Measurements from ENCODE around the gene ERC1. TPM values are rescaled to one million over a fixed set of nuclear protein-coding genes. Genes with fewer than 3 reads are reported as not detected.
"Not testable (repeated sequence)": the region's sequence is repeated elsewhere in the genome, so short reads cannot be mapped to it uniquely, and the experiment has no call there.

The ERC1 gene
- total RNA-seq, 1 donor from 2014 or later, result 43.0 TPM

DNA sequence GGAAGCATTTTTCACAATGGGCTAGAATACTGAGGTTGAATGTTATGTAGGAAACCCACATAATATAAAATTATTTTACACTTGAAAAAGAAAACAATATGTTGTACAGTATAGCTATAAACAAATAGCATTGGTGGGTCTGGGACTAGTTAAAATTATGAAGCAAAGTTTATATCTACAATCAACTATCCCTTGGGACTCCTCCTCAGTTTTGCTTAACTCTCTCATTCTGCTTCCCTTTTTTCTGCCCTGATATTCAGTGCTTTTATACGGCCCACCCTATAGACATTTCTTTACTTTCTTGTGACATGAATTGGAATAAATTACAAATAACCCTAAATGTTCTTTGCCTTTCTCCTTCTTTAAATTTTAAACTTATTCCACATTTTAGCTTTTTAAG lies 302.9 kb downstream of the ERC1 start:
- DNase-seq, result no peak
- ATAC-seq, result no peak
- intact Hi-C loops (cut with micrococcal nuclease), result no loop called here

DNA sequence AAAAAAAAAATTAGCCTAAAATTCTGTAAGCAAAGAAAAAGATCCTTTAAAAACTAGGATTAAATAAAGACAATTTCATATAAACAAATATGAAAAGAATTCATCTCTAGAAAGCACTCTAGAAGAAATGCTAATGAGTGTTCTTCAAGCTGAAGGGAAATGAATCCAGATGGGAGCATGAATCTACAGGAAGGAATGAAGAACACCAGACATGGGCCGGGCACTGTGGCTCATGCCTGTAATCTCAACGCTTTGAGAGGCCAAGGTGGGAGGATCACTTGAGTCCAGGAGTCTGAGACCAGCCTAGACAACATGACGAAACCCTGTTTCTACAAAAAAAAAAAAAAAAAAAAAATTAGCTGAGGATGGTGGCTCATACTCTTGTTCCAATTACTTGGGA lies 306.2 kb downstream of the ERC1 start:
- DNase-seq (no peak), ATAC-seq (no peak)
- intact Hi-C loops (cut with micrococcal nuclease), result no loop called here

DNA sequence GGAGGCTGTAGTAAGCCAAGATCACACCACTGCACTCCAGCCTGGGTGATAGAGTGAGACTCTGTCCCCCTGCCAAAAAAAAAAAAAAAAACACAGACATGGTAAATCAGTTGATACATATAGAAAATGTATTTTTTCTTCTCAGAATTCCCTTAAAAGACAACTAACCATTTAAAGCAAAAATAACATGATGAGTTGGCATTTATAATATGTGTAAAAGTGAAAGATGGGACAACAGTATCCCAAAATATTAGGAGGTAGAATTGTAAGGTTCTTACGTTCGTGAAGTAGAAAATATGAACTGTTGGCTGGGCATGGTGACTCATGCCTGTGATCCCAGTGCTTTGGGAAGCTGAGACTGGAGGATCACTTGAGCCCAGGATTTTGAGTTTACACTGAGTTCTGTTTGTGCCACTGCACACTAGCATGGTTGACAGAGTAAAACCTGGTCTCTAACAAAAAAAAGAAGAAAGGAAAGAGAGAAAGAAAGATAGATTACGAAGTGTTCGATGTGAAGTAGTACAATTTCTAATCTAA lies 306.7 kb downstream of the ERC1 start:
- no peak for DNase-seq
- intact Hi-C loops (cut with micrococcal nuclease), result no loop called here
- ATAC-seq, result no peak

DNA sequence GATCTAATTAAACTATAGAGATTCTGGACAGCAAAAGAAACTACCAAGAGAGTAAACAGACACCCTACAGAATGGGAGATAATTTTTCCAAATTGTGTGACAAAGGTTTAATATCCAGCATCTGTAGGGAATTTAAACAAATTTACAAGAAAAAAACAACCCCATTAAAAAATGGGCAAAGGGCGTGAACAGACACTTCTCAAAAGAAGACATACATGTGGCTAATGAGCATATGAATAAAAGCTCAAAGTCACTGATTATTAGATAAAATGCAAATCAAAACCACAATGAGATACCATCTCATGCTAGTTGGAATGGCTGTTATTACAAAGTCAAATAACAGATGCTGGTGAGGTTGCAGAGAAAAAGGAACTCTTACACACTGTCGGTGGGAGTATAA lies 309.4 kb downstream of the ERC1 start:
- DNase-seq, result no peak
- intact Hi-C loops (cut with micrococcal nuclease), result no loop called here
- ATAC-seq, result no peak

GRCh38 chr12:1302201-1302870 lies 311.3 kb downstream of the ERC1 start:
- intact Hi-C loops (cut with micrococcal nuclease), result no loop called here
- ATAC-seq (no peak), DNase-seq (no peak)

DNA sequence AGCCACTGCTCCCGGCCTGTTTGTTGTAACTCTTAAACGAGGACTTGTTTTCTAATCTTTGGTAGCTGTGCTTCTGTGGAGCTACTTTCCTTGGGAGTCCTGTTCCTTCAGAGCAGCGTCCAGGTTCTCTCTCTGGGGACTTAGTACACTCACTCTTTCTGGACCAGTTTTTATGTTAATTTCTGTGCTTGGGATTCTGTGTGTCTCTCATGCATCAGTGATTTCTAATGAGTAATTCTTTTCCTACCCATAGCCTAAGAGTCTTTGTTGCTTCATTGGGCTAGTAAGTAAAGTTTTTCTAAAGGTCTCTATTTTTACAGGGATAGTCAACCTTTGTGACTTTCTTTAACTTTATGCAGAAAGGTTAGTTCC lies 314.0 kb downstream of the ERC1 start:
- DNase-seq (no peak), ATAC-seq (peak; percentile 69)
- intact Hi-C loops (cut with micrococcal nuclease), result no loop called here

DNA sequence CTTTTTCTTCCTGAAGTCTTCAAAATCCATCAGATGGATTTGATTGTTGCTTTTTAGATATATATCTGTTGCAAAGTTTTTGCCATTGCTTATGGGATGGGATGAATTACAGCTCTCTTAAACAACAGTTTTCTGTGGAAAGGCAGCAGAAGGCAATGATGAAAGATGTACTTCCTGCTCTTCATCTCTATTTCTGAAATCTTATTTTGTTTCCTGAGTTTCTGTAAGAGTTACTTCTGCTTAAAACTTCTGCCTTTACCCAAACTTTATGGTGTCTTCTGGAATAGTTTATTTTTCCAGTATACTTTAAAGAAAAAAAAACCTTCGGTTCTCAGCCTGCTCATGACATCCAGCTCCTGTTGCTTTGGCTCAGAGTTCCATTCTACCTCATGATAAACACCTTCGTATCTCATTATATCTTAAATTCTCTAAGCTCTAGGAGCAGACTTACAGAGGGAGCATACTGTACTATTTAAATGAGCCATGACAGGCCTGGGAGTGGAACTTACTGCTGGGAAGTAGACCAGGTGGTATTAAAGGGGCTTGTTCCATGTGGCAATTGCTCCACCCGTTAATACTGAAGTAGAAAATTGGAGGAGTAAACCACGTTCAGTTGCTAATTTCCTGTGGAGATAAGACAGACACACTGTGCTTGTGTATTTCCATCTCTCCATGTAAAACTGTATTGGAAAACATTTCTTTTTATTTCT lies 314.9 kb downstream of the ERC1 start:
- intact Hi-C loops (cut with micrococcal nuclease), result no loop called here
- ATAC-seq (peak; percentile 78), DNase-seq (no peak)

GRCh38 chr12:1306817-1307216 lies 315.8 kb downstream of the ERC1 start:
- DNase-seq (no peak), ATAC-seq (peak; percentile 27)
- intact Hi-C loops (cut with micrococcal nuclease), result no loop called here

DNA sequence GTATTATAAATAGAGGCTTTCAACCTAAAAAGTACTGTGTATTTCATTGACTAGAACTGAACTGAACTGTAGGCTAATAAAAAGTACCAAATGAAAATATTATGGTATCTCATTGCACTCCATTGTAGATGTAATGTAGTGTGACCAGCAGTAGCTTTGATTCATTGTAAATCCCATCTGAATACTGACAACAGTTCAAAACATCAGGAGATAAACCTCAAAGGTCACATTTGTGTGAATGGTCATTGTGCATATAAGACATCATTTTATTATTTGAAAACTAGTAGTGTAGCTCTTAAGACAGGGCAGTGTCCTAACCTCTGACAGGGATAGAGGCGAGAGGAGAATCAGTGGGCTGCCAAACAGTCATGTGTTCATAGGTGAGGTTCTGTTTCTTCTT lies 316.8 kb downstream of the ERC1 start:
- DNase-seq (no peak), ATAC-seq (no peak)
- intact Hi-C loops (cut with micrococcal nuclease), result no loop called here

GRCh38 chr12:1309613-1310012 lies 318.6 kb downstream of the ERC1 start:
- intact Hi-C loops (cut with micrococcal nuclease), result no loop called here
- no peak for DNase-seq
- no peak for ATAC-seq

- ATAC-seq (peak; percentile 64), DNase-seq (no peak)
- intact Hi-C loops (cut with micrococcal nuclease), result no loop called here
Observed at GRCh38 chr12:1310653-1311052, 319.6 kb downstream of the ERC1 start.

DNA sequence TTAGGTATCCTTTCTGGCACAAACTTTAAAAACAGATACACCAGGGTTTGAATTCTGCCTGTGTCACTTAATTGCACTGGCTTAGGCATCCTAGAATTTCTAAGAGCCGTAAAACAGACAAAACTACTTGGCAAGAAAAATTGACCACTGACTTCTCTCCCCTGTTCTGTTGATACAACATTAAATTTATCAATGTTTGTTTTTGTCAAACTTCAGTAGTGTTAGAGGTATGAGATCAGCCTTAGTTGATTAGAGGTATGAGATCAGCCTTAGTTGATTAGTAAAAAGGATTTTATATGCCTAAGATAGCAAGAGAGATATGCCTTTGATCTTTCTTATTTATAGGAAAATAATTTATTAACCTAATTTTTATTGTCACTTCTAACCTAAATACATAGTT lies 320.1 kb downstream of the ERC1 start:
- intact Hi-C loops (cut with micrococcal nuclease), result no loop called here
- ATAC-seq (no peak), DNase-seq (no peak)

- intact Hi-C loops (cut with micrococcal nuclease), result no loop called here
- DNase-seq, result no peak
- no peak for ATAC-seq
Observed at GRCh38 chr12:1313906-1314305, 322.9 kb downstream of the ERC1 start.

DNA sequence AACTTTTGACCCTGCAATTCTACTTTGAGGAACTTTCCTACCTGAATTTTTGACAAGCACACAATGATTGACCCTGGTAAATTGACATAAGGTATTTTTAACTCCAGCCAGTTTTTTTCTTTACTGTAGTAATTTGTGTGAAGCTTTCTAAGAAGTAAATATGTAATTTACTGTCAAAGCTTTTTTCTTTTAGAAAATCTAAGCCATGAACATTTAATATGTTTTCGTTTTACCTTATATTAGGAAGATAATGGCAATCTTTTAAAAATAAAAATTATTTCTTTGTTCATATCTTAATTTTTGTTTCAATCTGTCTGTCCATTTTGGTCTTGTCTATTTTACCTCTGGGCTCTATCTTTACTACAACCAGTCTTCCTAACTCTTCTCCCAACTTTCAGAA lies 323.5 kb downstream of the ERC1 start:
- no peak for DNase-seq
- ATAC-seq, result no peak
- intact Hi-C loops (cut with micrococcal nuclease), result no loop called here

GRCh38 chr12:1316991-1317390 lies 326.0 kb downstream of the ERC1 start:
- intact Hi-C loops (cut with micrococcal nuclease); DNase-seq; ATAC-seq: not testable (repeated sequence)

- ATAC-seq (peak; percentile 88), DNase-seq (peak; percentile 54)
- intact Hi-C loops (cut with micrococcal nuclease), result no loop called here
Observed at GRCh38 chr12:1318327-1319031, 327.5 kb downstream of the ERC1 start.

DNA sequence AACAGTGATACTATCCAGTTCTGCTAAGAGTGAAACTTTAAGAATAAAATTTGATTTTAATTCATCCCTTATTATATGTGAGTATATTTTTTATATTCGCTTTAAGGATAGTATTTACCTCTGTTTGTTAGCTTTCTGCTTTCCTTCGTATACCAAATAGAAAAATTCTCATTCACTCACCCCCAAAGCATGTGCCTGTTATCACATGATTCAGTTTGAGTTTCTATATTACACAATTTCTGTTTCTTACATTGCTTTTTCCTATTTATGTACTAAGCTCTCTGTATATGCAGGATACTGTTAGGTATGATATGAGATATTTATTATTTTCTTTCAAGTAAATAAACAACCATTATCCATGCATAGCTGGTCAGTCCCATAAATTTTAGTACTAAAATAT lies 328.2 kb downstream of the ERC1 start:
- DNase-seq (no peak), ATAC-seq (no peak)
- intact Hi-C loops (cut with micrococcal nuclease), result no loop called here

DNA sequence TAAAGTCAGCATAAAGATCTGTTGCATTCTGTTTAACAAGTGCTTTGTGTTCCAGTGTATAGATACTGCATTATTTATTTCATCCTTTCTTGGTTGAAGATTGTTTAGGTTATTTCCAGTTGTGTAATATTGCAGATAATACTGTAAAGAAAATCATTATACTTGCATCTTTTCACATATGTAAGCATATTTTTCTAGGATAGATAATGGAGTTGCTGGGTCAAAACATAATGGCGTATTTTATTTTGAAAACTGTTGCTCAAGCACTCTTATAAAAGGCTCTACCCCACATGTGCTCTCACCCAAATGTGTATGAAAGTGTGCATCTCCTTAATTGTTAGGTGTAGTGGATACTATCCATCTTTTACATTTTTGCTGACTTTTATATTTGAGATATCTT lies 329.0 kb downstream of the ERC1 start:
- intact Hi-C loops (cut with micrococcal nuclease), result loop anchor here (10.0 kb wide), 1 partner anchor 65 kb away; no protein-coding TSS in a partner anchor
- DNase-seq (no peak), ATAC-seq (no peak)

DNA sequence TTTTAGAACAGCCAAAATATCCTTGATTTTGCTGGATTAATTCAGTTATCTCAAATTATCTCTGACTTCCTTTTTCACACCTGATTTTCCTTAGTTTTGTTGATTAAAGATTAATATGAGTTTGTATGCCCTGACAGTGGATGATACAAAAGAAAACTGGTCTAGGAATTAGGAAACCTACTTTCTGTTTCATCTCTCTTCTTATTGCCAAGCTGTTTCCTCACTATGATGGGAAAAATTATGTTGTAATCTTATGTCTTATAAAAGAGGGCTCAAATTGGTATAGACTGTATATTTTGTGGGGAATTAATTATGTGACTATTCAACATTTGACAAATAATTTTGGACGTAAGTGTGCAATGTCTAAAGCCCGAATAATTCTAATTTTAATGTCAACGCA lies 331.8 kb downstream of the ERC1 start:
- intact Hi-C loops (cut with micrococcal nuclease), result loop anchor here (10.0 kb wide), 1 partner anchor 62 kb away; no protein-coding TSS in a partner anchor
- no peak for ATAC-seq
- no peak for DNase-seq

GRCh38 chr12:1324099-1324498 lies 333.1 kb downstream of the ERC1 start:
- intact Hi-C loops (cut with micrococcal nuclease), result loop anchor here (10.0 kb wide), 1 partner anchor 61 kb away; no protein-coding TSS in a partner anchor
- DNase-seq (no peak), ATAC-seq (no peak)
